Neural cell (in vitro differentiated cells): ENCODE measurements around the gene MALRD1. TPM values are rescaled to one million over a fixed set of nuclear protein-coding genes. Genes with fewer than 3 reads are reported as not detected.

ENCODE experiments used
- H2AFZ ChIP-seq: fragments of 200-600, 300-800 bp; sonication (generic), shearing (Covaris generic); 2 replicates; pipeline ENCODE4 v1.6.0; 2014; ENCODE audit warnings: low read depth, mild to moderate bottlenecking, antibody characterized with exemption, low read length, moderate library complexity
- H3F3A ChIP-seq: fragments of 200-600 bp; shearing (Covaris generic); 2 replicates; pipeline ENCODE4 v1.6.1; 2016; ENCODE audit warnings: mild to moderate bottlenecking, moderate library complexity, mixed read lengths, antibody characterized with exemption, low read length; ENCODE audit not compliant: insufficient read depth, poor library complexity, severe bottlenecking
- H3K27ac ChIP-seq: fragments of 200-600, 300-800 bp; sonication (generic), shearing (Covaris generic); 2 replicates; pipeline ENCODE4 v1.5.1; 2014; ENCODE audit warnings: mild to moderate bottlenecking, low read length, moderate library complexity
- H3K27me3 ChIP-seq: fragments of 300-800, 200-600 bp; sonication (generic), shearing (Covaris generic); 2 replicates; pipeline ENCODE4 v1.6.0; 2014; ENCODE audit warnings: mild to moderate bottlenecking, low read depth, low read length, moderate library complexity; ENCODE audit not compliant: insufficient read depth
- H3K36me3 ChIP-seq: fragments of 300-800, 200-600 bp; sonication (generic), shearing (Covaris generic); 2 replicates; pipeline ENCODE4 v1.5.1; 2014; ENCODE audit warnings: mild to moderate bottlenecking, antibody characterized with exemption, low read length, moderate library complexity; ENCODE audit not compliant: insufficient read depth
- H3K4me2 ChIP-seq: fragments of 300-800, 200-600 bp; sonication (generic), shearing (Covaris generic); 2 replicates; pipeline ENCODE4 v1.6.0; 2014; ENCODE audit warnings: mild to moderate bottlenecking, low read length
- H3K4me3 ChIP-seq: fragments of 300-800, 200-600 bp; sonication (generic), shearing (Covaris generic); 2 replicates; pipeline ENCODE4 v1.5.1; 2014; ENCODE audit warnings: mild to moderate bottlenecking, low read length, moderate library complexity
- H3K79me2 ChIP-seq: fragments of 200-600 bp; shearing (Covaris generic); replicated peaks from 2 replicates; pipeline ENCODE4 v1.6.0; 2014; ENCODE audit warnings: mild to moderate bottlenecking, low read length, moderate library complexity; ENCODE audit not compliant: insufficient read depth
- H3K9ac ChIP-seq: fragments of 300-800, 200-600 bp; sonication (generic), shearing (Covaris generic); 2 replicates; pipeline ENCODE4 v1.6.1; 2016; ENCODE audit warnings: mild to moderate bottlenecking, low read length, mixed read lengths
- H3K9me2 ChIP-seq: fragments of 200-600 bp; shearing (Covaris generic); 2 replicates; pipeline ENCODE4 v1.6.1; 2016; ENCODE audit warnings: mild to moderate bottlenecking, low read length, mixed read lengths; ENCODE audit not compliant: insufficient read depth
- H3K9me3 ChIP-seq: fragments of 200-600, 300-800 bp; sonication (generic), shearing (Covaris generic); 2 replicates; pipeline ENCODE4 v1.6.1; 2016; ENCODE audit warnings: mild to moderate bottlenecking, mixed run types, low read length, moderate library complexity, mixed read lengths
- H4K20me1 ChIP-seq: fragments of 200-600 bp; shearing (Covaris generic); 2 replicates; pipeline ENCODE4 v1.6.1; 2016; ENCODE audit warnings: mild to moderate bottlenecking, mixed run types; ENCODE audit not compliant: insufficient read depth
- EP300 ChIP-seq: fragments of 450-650 bp; conservative IDR thresholded peaks from 2 replicates; pipeline ENCODE4 v1.6.1; 2014; ENCODE audit warnings: antibody characterized with exemption, mild to moderate bottlenecking, moderate library complexity; ENCODE audit not compliant: poor library complexity, severe bottlenecking
- EZH2 ChIP-seq: fragments of 200-600, 300-800 bp; shearing (Covaris generic), sonication (generic); IDR thresholded peaks from 2 replicates; pipeline ENCODE4 v1.6.1; 2014; ENCODE audit warnings: antibody characterized with exemption, low read length, borderline replicate concordance, mild to moderate bottlenecking; ENCODE audit not compliant: insufficient read depth, poor library complexity, severe bottlenecking
- MXI1 ChIP-seq: fragments of 450-650 bp; conservative IDR thresholded peaks from 2 replicates; pipeline ENCODE4 v1.6.1; 2014; ENCODE audit warnings: antibody characterized with exemption, mild to moderate bottlenecking; ENCODE audit not compliant: poor library complexity, severe bottlenecking
- POLR2AphosphoS5 ChIP-seq: IDR thresholded peaks from 2 replicates; pipeline ENCODE4 v1.6.1; 2012
- RAD21 ChIP-seq: fragments of 450-650 bp; conservative IDR thresholded peaks from 2 replicates; pipeline ENCODE4 v1.6.1; 2014; ENCODE audit warnings: antibody characterized with exemption, mild to moderate bottlenecking, moderate library complexity
- SMC3 ChIP-seq: fragments of 450-650 bp; conservative IDR thresholded peaks from 2 replicates; pipeline ENCODE4 v1.6.1; 2014; ENCODE audit warnings: antibody characterized with exemption, mild to moderate bottlenecking, moderate library complexity; ENCODE audit not compliant: poor library complexity
- TAF1 ChIP-seq: IDR thresholded peaks from 2 replicates; pipeline ENCODE4 v1.6.1; 2012; ENCODE audit warnings: low read depth
- polyA plus RNA-seq: library from polyadenylated mRNA; depleted of rRNA; stranded (reverse); fragments of >200 nt; gene quantifications from 2 replicates; pipeline ENCODE4 v1.2.3, GENCODE V29; 2014
- TF ChIP-seq, protein P1 (sequence below): fragments of 450-650 bp; IDR thresholded peaks from 2 replicates; pipeline ENCODE4 v1.5.1; 2014; ENCODE audit warnings: antibody characterized with exemption, mild to moderate bottlenecking, moderate library complexity; ENCODE audit not compliant: poor library complexity, severe bottlenecking
- TF ChIP-seq, protein P2 (sequence below): IDR thresholded peaks from 2 replicates; pipeline ENCODE4 v1.6.1; 2012; ENCODE audit warnings: borderline replicate concordance

The MALRD1 gene
- polyA plus RNA-seq, 1 donor from 2014 or later, result 0.21 TPM

GRCh38 chr10:19498393-19499290, 450.0 kb downstream of the MALRD1 start:
- no peaks in the 10 kb centered on the region for H3K9me3 ChIP-seq
- no peak overlapping the region for H3K9ac ChIP-seq
- no peaks in the 10 kb centered on the region for H3K79me2 ChIP-seq
- no peak overlapping the region for H3K27ac ChIP-seq
- H3K4me3 ChIP-seq, result no peak overlapping the region
- TF ChIP-seq, protein P1, sequence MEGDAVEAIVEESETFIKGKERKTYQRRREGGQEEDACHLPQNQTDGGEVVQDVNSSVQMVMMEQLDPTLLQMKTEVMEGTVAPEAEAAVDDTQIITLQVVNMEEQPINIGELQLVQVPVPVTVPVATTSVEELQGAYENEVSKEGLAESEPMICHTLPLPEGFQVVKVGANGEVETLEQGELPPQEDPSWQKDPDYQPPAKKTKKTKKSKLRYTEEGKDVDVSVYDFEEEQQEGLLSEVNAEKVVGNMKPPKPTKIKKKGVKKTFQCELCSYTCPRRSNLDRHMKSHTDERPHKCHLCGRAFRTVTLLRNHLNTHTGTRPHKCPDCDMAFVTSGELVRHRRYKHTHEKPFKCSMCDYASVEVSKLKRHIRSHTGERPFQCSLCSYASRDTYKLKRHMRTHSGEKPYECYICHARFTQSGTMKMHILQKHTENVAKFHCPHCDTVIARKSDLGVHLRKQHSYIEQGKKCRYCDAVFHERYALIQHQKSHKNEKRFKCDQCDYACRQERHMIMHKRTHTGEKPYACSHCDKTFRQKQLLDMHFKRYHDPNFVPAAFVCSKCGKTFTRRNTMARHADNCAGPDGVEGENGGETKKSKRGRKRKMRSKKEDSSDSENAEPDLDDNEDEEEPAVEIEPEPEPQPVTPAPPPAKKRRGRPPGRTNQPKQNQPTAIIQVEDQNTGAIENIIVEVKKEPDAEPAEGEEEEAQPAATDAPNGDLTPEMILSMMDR, result no peak
- TF ChIP-seq TAF1 (no peak), EZH2 (no peak), SMC3 (no peak), EP300 (no peak), POLR2AphosphoS5 (no peak), MXI1 (no peak), RAD21 (no peak)
- TF ChIP-seq, protein P2, sequence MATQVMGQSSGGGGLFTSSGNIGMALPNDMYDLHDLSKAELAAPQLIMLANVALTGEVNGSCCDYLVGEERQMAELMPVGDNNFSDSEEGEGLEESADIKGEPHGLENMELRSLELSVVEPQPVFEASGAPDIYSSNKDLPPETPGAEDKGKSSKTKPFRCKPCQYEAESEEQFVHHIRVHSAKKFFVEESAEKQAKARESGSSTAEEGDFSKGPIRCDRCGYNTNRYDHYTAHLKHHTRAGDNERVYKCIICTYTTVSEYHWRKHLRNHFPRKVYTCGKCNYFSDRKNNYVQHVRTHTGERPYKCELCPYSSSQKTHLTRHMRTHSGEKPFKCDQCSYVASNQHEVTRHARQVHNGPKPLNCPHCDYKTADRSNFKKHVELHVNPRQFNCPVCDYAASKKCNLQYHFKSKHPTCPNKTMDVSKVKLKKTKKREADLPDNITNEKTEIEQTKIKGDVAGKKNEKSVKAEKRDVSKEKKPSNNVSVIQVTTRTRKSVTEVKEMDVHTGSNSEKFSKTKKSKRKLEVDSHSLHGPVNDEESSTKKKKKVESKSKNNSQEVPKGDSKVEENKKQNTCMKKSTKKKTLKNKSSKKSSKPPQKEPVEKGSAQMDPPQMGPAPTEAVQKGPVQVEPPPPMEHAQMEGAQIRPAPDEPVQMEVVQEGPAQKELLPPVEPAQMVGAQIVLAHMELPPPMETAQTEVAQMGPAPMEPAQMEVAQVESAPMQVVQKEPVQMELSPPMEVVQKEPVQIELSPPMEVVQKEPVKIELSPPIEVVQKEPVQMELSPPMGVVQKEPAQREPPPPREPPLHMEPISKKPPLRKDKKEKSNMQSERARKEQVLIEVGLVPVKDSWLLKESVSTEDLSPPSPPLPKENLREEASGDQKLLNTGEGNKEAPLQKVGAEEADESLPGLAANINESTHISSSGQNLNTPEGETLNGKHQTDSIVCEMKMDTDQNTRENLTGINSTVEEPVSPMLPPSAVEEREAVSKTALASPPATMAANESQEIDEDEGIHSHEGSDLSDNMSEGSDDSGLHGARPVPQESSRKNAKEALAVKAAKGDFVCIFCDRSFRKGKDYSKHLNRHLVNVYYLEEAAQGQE, result no peak
- no peaks in the 10 kb centered on the region for H4K20me1 ChIP-seq
- no peaks in the 10 kb centered on the region for H3K27me3 ChIP-seq
- H2AFZ ChIP-seq, result no peak overlapping the region
- H3K9me2 ChIP-seq, result no peaks in the 10 kb centered on the region
- no peak overlapping the region for H3K4me2 ChIP-seq
- no peaks in the 10 kb centered on the region for H3K36me3 ChIP-seq
- H3F3A ChIP-seq, result no peaks in the 10 kb centered on the region

DNA sequence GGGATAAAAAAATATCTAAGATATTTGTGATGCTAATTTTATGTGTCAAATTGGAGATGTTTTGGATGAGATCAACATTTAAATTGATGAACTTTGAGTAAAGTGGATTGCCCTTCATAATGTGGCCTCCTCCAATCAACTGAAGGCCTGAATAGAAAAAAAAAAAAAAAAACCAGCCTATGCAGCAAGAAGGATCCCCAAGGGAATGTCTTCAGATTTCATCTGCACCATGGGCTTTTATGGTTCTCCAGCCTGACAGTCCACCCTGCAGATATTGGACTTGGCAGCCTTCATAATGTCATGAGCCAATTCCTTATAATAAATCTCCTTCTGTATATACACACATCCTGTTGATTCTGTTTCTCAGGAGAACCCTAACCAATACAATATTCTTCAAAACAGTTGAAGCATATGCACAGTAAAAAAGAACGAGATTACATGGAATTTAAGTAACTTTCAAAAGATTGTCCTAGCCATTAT, 450.7 kb downstream of the MALRD1 start:
- TF ChIP-seq, protein P1, result no peak
- TF ChIP-seq RAD21, result no peak
- H3K4me3 ChIP-seq, result no peak overlapping the region
- H2AFZ ChIP-seq, result no peak overlapping the region
- H3K4me2 ChIP-seq, result no peak overlapping the region
- no peak overlapping the region for H3K9ac ChIP-seq
- no peaks in the 10 kb centered on the region for H3K27me3 ChIP-seq
- no peaks in the 10 kb centered on the region for H3K79me2 ChIP-seq
- no peaks in the 10 kb centered on the region for H3K36me3 ChIP-seq
- no peaks in the 10 kb centered on the region for H3K9me3 ChIP-seq
- no peaks in the 10 kb centered on the region for H3K9me2 ChIP-seq
- no peak overlapping the region for H3K27ac ChIP-seq
- no peaks in the 10 kb centered on the region for H4K20me1 ChIP-seq
- H3F3A ChIP-seq, result no peaks in the 10 kb centered on the region
